GM21717 (cell line): ENCODE measurements around the gene ZNF296.

Experiments
- ATAC-seq: cut with Tn5 transposase; IDR thresholded peaks from one replicate; pipeline ENCODE4 v1.9.1; 2021; ENCODE audit warnings: mild to moderate bottlenecking, moderate library complexity; ENCODE audit not compliant: unreplicated experiment

The ZNF296 gene

GRCh38 chr19:45032421-45032820 lies 43.9 kb downstream of the ZNF296 start:
- no peak for ATAC-seq

- ATAC-seq, result no peak
Measured at GRCh38 chr19:45030825-45031224, 45.5 kb downstream of the ZNF296 start.

- no peak for ATAC-seq
Measured at GRCh38 chr19:45027371-45027770, 48.9 kb downstream of the ZNF296 start.

- ATAC-seq, result no peak
Measured at GRCh38 chr19:45025264-45025663, 51.0 kb downstream of the ZNF296 start.

GRCh38 chr19:45023048-45023447 lies 53.2 kb downstream of the ZNF296 start:
- no peak for ATAC-seq

GRCh38 chr19:45021971-45022370 lies 54.3 kb downstream of the ZNF296 start:
- ATAC-seq, result no peak
